Endodermal cell (in vitro differentiated cells): Measurements from ENCODE around the gene FCER2. TPM values are rescaled to one million over a fixed set of nuclear protein-coding genes. Genes with fewer than 3 reads are reported as not detected.

ENCODE experiments used
- DNase-seq: peaks from one replicate; pipeline ENCODE4 v3.0.0-alpha.2; 2017
- H3K27ac ChIP-seq: 2 replicates; pipeline ENCODE4 v1.5.1; 2013; ENCODE audit warnings: mild to moderate bottlenecking, low read depth, low read length, moderate library complexity
- H3K27me3 ChIP-seq: 2 replicates; pipeline ENCODE4 v1.6.1; 2013; ENCODE audit warnings: mild to moderate bottlenecking, low read length, moderate library complexity; ENCODE audit not compliant: insufficient read depth, control insufficient read depth, poor library complexity, severe bottlenecking
- H3K36me3 ChIP-seq: 2 replicates; pipeline ENCODE4 v1.7.0; 2013; ENCODE audit warnings: mild to moderate bottlenecking, low read length, moderate library complexity; ENCODE audit not compliant: control insufficient read depth, insufficient read depth
- H3K4me1 ChIP-seq: one replicate; pipeline ENCODE4 v1.7.0; 2013; ENCODE audit warnings: low read length; ENCODE audit not compliant: control insufficient read depth, insufficient read depth
- H3K4me3 ChIP-seq: 2 replicates; pipeline ENCODE4 v1.5.1; 2013; ENCODE audit warnings: mild to moderate bottlenecking, low read length, moderate library complexity
- H3K9ac ChIP-seq: 2 replicates; pipeline ENCODE4 v1.6.1; 2013; ENCODE audit warnings: mild to moderate bottlenecking, low read length, moderate library complexity; ENCODE audit not compliant: poor library complexity, severe bottlenecking; ENCODE audit errors: extremely low read depth
- H3K9me3 ChIP-seq: 2 replicates; pipeline ENCODE4 v1.6.1; 2013; ENCODE audit warnings: mild to moderate bottlenecking, low read length, moderate library complexity; ENCODE audit not compliant: control insufficient read depth
- H3K27ac Mint-ChIP-seq: 2 replicates; pipeline ENCODE4 v1.8.0; 2020; ENCODE audit warnings: mixed read lengths
- H3K27me3 Mint-ChIP-seq: 2 replicates; pipeline ENCODE4 v1.8.0; 2021; ENCODE audit warnings: mild to moderate bottlenecking, mixed read lengths; ENCODE audit not compliant: insufficient read depth
- H3K36me3 Mint-ChIP-seq: 2 replicates; pipeline ENCODE4 v1.8.0; 2020; ENCODE audit warnings: low read depth, mixed read lengths
- H3K4me1 Mint-ChIP-seq: 2 replicates; pipeline ENCODE4 v1.8.0; 2020; ENCODE audit warnings: mixed read lengths
- H3K4me3 Mint-ChIP-seq: 2 replicates; pipeline ENCODE4 v1.8.0; 2020; ENCODE audit warnings: mild to moderate bottlenecking, moderate library complexity, mixed read lengths
- H3K9me3 Mint-ChIP-seq: 2 replicates; pipeline ENCODE4 v1.8.0; 2020; ENCODE audit warnings: mild to moderate bottlenecking, mixed read lengths
- WGBS, 2 experiments: methylation state at CpG; one replicate each; pipeline versions ENCODE4 v1.1.5 to v1.1.7; 2013; ENCODE audit warnings: missing lambda C conversion rate in 2 of 2, mixed read lengths in 1 of 2; ENCODE audit not compliant: insufficient coverage in 1 of 2, insufficient read length in 1 of 2; 5-methylcytosine and 5-hydroxymethylcytosine counted together
- total RNA-seq, 2 donors: library from RNA; stranded (reverse); fragmentation: NEBNext Ultra II Directional in 1 of 2; extraction: Animal tissue kit (Norgen Biotek cat#: 25700) in 1 of 2; gene quantifications; 2 replicates in 1 of 2; 3 replicates in 1 of 2; pipeline ENCODE4 v1.2.1, GENCODE V29; 2021
- TF ChIP-seq, protein P1 (sequence below): fragments of 200-600 bp; sonication (generic); conservative IDR thresholded peaks from 2 replicates; pipeline ENCODE4 v1.5.0; 2021; ENCODE audit warnings: antibody characterized with exemption, mild to moderate bottlenecking

The FCER2 gene
- total RNA-seq, 2 donors from 2014 or later: not detected

DNA sequence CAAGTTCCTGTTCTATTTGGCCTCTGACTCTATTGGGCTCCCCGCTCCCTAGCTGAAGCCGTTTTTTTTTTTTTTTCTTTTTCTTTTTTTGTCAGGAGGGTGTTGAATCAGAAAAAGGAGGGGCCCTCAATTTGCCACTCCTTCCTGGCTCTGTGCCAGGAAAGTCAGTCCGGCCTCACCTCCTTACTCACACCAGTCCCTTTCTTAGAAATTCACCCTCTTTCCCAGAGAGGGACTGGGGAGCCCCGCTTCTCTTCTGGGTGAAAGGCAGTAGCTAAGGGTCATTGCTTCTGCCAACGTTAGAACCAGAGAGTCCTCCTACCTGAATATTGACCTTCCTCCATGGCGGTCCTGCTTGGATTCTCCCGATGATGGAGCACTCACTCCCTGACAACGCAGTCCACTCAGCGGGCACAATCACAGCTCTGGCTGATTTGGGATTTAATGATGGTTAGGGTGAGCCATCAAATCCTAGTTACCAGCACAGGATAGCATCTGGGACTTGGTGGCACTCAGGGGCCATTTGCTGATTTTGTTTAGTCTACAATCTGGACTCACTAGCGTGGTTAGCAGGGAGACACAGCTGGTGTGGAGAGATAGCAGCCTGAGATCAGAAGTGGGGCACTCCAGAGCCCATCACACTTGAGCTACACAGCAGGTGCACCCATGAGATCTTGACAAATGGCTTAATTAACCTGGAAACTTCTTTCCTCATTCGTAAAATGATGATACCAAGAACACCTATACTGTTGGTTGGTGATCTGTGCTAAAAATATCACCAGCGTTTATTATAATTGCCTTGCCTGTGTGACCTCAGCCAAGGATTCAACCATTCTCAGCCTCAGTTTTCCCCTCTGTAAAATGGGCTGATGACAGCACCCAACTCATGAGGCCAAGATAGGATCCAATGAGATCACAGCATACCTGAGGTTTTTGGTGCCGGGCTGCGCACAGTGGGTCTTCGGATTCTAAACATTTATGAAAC is 2.2 kb downstream of the FCER2 start:
- peaks cover 29% of the 10 kb centered on the region for H3K27me3 Mint-ChIP-seq
- no peaks in the 10 kb centered on the region for H3K9me3 ChIP-seq
- H3K27ac ChIP-seq: no peak overlapping the region
- no peaks in the 10 kb centered on the region for H3K36me3 Mint-ChIP-seq
- H3K27me3 ChIP-seq: peaks cover 9% of the 10 kb centered on the region
- TF ChIP-seq, protein P1, sequence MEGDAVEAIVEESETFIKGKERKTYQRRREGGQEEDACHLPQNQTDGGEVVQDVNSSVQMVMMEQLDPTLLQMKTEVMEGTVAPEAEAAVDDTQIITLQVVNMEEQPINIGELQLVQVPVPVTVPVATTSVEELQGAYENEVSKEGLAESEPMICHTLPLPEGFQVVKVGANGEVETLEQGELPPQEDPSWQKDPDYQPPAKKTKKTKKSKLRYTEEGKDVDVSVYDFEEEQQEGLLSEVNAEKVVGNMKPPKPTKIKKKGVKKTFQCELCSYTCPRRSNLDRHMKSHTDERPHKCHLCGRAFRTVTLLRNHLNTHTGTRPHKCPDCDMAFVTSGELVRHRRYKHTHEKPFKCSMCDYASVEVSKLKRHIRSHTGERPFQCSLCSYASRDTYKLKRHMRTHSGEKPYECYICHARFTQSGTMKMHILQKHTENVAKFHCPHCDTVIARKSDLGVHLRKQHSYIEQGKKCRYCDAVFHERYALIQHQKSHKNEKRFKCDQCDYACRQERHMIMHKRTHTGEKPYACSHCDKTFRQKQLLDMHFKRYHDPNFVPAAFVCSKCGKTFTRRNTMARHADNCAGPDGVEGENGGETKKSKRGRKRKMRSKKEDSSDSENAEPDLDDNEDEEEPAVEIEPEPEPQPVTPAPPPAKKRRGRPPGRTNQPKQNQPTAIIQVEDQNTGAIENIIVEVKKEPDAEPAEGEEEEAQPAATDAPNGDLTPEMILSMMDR: no peak
- H3K4me3 ChIP-seq: no peak overlapping the region
- H3K4me1 Mint-ChIP-seq: no peaks in the 10 kb centered on the region
- H3K27ac Mint-ChIP-seq: no peak overlapping the region
- H3K9me3 Mint-ChIP-seq: no peaks in the 10 kb centered on the region
- WGBS, 2 experiments: 81 to 83% methylated on average over 7 to 15 of the region's 15 CpGs
- no peaks in the 10 kb centered on the region for H3K36me3 ChIP-seq
- no peak overlapping the region for H3K9ac ChIP-seq
- no peaks in the 10 kb centered on the region for H3K4me1 ChIP-seq
- no peak overlapping the region for H3K4me3 Mint-ChIP-seq
- no peak for DNase-seq

DNA sequence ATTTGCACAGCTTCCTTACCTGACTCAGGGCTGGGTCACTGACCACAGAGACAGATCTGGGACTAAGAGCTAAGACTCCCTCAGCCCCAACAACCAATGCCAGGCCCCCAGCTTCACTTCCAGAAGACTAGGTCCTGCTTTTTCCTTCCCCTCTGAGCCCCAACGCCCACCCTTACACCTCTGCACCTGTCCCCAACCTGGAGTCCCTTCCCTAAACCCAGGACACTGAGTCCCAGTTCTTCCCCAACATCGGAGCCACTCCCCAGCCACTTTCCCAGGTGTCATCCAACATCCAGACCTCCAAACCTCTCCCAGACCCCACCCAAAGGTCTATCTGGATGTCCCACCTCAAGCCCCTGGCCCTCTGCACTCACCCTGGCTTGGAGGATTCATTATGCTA is 2.9 kb downstream of the FCER2 start:
- TF ChIP-seq, protein P1: no peak

DNA sequence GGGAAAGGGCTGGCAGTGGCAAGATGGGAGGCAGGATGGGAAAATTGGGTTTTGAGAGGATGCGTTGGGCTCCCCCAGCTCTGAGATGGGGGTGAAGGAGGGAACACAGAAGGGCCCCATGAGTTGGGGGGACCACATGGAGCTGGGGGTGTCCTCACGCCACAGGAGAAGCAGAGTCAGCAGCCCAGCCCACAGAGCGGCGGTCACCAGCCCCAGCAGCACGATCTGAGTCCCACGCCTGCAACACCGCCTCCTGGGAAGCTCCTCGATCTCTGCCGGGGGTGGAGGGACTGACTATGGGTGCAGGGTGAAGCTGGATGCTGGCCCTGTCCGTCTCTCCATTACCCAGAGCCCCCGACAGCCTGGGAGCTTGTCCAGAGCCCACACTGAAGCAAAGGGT is 3.3 kb downstream of the FCER2 start:
- WGBS, 2 experiments: 63 to 71% methylated on average over 9 to 11 of the region's 11 CpGs
- Histone ChIP-seq H3K9me3 (no peaks in the 10 kb centered on the region), H3K9ac (no peak overlapping the region), H3K27me3 (peaks cover 9% of the 10 kb centered on the region), H3K36me3 (no peaks in the 10 kb centered on the region), H3K4me1 (no peaks in the 10 kb centered on the region), H3K27ac (no peak overlapping the region), H3K4me3 (no peak overlapping the region)
- peaks cover 26% of the 10 kb centered on the region for H3K27me3 Mint-ChIP-seq
- TF ChIP-seq, protein P1: no peak
- H3K4me1 Mint-ChIP-seq: no peaks in the 10 kb centered on the region
- no peak overlapping the region for H3K27ac Mint-ChIP-seq
- H3K9me3 Mint-ChIP-seq: no peaks in the 10 kb centered on the region
- no peaks in the 10 kb centered on the region for H3K36me3 Mint-ChIP-seq
- no peak for DNase-seq
- H3K4me3 Mint-ChIP-seq: no peak overlapping the region

More for the DNA sequence above, 2.9 kb downstream of the FCER2 start:
- no peak overlapping the region for H3K4me3 Mint-ChIP-seq
- no peaks in the 10 kb centered on the region for H3K4me1 ChIP-seq
- peaks cover 9% of the 10 kb centered on the region for H3K27me3 ChIP-seq
- no peaks in the 10 kb centered on the region for H3K4me1 Mint-ChIP-seq
- WGBS, 2 experiments: 68% methylated on average over 2 of the region's 2 CpGs; no CpG with 5 or more reads in 1 of the 2 experiments
- no peaks in the 10 kb centered on the region for H3K9me3 ChIP-seq
- no peak overlapping the region for H3K9ac ChIP-seq
- H3K27me3 Mint-ChIP-seq: peaks cover 28% of the 10 kb centered on the region
- DNase-seq: no peak
- no peak overlapping the region for H3K27ac ChIP-seq
- H3K36me3 ChIP-seq: no peaks in the 10 kb centered on the region
- H3K9me3 Mint-ChIP-seq: no peaks in the 10 kb centered on the region
- H3K27ac Mint-ChIP-seq: no peak overlapping the region
- no peaks in the 10 kb centered on the region for H3K36me3 Mint-ChIP-seq
- no peak overlapping the region for H3K4me3 ChIP-seq
